Motor neuron (in vitro differentiated cells): Measurements from ENCODE around the gene NRSN2. TPM values are rescaled to one million over a fixed set of nuclear protein-coding genes. Genes with fewer than 3 reads are reported as not detected.

Experiments used
- ATAC-seq, 8 experiments: fragments of 200-7000 bp; cut with Tn5 transposase; replicated peaks in 6 of 8; 2 replicates each; pipeline ENCODE4 v1.8.0; 2021; ENCODE audit warnings: mild to moderate bottlenecking in 8 of 8, moderate library complexity in 8 of 8
- H3K27ac ChIP-seq, 2 donors: fragments of 250-450 bp; sonication (Bioruptor Pico); 2 replicates each; pipeline ENCODE4 v1.9.0; 2021; ENCODE audit warnings: antibody characterized with exemption in 2 of 2, mild to moderate bottlenecking in 2 of 2, moderate library complexity in 1 of 2
- H3K4me1 ChIP-seq, 2 donors: fragments of 250-450 bp; sonication (Bioruptor Pico); replicated peaks in 1 of 2; 2 replicates each; pipeline ENCODE4 v1.6.1; 2021; ENCODE audit warnings: antibody characterized with exemption in 2 of 2, mild to moderate bottlenecking in 2 of 2, moderate library complexity in 1 of 2
- H3K4me3 ChIP-seq, 5 donors: fragments of 250-450 bp; sonication (Bioruptor Pico); 2 replicates each; pipeline ENCODE4 v1.9.0; 2021; ENCODE audit warnings: antibody characterized with exemption in 5 of 5, mild to moderate bottlenecking in 5 of 5, moderate library complexity in 4 of 5
- WGBS, 10 experiments: fragments of 450-650 bp; shearing (Covaris generic); methylation state at CpG; one replicate each; pipeline ENCODE4 v1.0.0; 2022; 5-methylcytosine and 5-hydroxymethylcytosine counted together
- in situ Hi-C, 9 experiments: fragments of 400-800 bp; cut with MboI; loops; one replicate each; pipeline ENCODE4 v1.15.0; 2021; ENCODE audit warnings: low sequenced_read_pairs in 9 of 9, low pct_unique_long_range_greater_than_20kb in 2 of 9; ENCODE audit not compliant: unreplicated experiment in 9 of 9
- total RNA-seq, 8 experiments: library from RNA; unstranded; fragments of 300-600 nt; gene quantifications; 2 replicates each; pipeline versions ENCODE4 v1.2.3 to v1.2.4, GENCODE V29; 2022

NRSN2 gene, protein sequence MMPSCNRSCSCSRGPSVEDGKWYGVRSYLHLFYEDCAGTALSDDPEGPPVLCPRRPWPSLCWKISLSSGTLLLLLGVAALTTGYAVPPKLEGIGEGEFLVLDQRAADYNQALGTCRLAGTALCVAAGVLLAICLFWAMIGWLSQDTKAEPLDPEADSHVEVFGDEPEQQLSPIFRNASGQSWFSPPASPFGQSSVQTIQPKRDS
- total RNA-seq, result 10 to 100 TPM; 24.6 to 50.3 (median 31.4) TPM

- in situ Hi-C loops, result no loop called here
- ATAC-seq, result peak; percentile 51 to 64 (median 60)
- H3K4me3 ChIP-seq, result peak within 1 kb of the TSS; percentile 45 to 81 (median 66)
- H3K4me1 ChIP-seq, result peaks cover 8 to 13% of the 10 kb centered on the region in 2 donors
- WGBS, 10 experiments, result no CpG with 5 or more reads among the region's 50 CpGs
- peak within 1 kb of the TSS; percentile 92 to 94 for H3K27ac ChIP-seq
These were observed at the start of gene NRSN2 for GRCh38 chr20:346640-347316. NRSN2 (plus strand) TSS chr20:347111; CDS start chr20:349644, 2,533 bp downstream.

GRCh38 chr20:297925-298775 is 48.8 kb upstream of the NRSN2 start:
- H3K4me1 ChIP-seq, result peaks cover 16 to 17% of the 10 kb centered on the region in 2 donors
- H3K27ac ChIP-seq, result peak overlapping the region; percentile 94 to 95
- peak overlapping the region; percentile 56 to 90 (median 70) for H3K4me3 ChIP-seq
- in situ Hi-C loops, result no loop called here
- ATAC-seq, result peak; percentile 21 to 50 (median 32)
- WGBS, 10 experiments, result 0% methylated on average over 1 to 8 of the region's 75 CpGs; no CpG with 5 or more reads in 5 of the 10 experiments

DNA sequence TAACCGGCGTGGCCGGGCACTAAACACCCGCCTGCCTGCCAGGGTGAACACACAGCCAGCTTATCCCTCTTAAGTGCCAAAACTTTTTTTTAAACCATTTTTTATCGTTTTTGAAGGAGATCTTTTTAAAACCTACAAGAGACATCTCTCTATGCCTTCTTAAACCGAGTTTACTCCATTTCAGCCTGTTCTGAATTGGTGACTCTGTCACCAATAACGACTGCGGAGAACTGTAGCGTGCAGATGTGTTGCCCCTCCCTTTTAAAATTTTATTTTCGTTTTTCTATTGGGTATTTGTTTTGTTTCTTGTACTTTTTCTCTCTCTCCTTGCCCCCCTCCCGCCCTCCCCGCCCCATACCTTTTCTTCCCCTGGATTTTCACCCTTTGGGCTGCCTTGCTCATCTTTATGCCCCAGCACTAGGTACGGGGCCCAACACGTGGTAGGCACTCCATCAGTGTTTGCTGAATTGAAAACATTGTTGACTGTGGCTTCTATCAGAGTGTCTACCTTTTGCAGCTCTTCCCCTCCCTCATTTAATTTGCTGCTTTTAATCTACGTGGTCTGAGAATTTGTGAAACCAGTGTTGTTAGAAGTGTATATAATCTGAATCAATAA is 48.0 kb upstream of the NRSN2 start:
- in situ Hi-C loops, result no loop called here
- peak overlapping the region; percentile 94 to 95 for H3K27ac ChIP-seq
- WGBS, 10 experiments, result 0 to 3% (median 0%) methylated on average over 1 to 11 of the region's 15 CpGs; no CpG with 5 or more reads in 2 of the 10 experiments
- peak overlapping the region; percentile 56 to 90 (median 70) for H3K4me3 ChIP-seq
- H3K4me1 ChIP-seq, result peaks cover 16 to 17% of the 10 kb centered on the region in 2 donors
- ATAC-seq, result no peak

DNA sequence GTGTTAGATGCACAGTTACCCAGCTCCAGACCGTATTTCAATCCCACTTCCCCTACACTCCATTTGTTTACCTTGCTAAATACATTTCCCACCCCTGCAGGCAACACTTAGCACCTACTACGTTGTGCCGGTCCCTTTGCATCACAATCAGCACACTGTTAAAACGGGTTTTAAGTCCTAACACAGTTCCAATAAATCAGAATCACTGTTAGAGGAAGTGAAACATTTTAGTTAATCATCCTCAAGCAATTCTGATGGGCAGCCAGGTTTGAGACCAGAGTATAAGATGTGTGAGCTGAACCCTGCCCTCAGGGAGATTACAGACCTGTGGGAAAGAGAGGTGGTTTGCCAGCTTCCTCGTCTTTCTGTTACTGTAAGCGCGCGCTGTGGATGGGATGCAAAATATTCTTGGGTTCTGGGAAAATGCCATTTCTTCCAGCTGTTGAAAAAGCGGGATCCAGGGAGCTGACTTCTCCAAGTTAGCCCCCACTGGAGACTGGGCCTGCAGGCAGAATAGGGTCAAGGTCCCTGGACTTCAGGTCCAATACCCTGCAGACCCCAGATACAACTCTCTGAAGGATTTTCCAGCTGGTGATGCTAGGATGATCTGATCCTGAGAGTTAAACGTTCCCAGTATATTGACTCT is 46.4 kb upstream of the NRSN2 start:
- WGBS, 10 experiments, result 10 to 63% (median 39%) methylated on average over 2 to 8 of the region's 10 CpGs; no CpG with 5 or more reads in 1 of the 10 experiments
- in situ Hi-C loops, result no loop called here
- no peak for ATAC-seq
- Histone ChIP-seq H3K4me1 (peaks cover 16 to 17% of the 10 kb centered on the region in 2 donors), H3K4me3 (peak overlapping the region in 4 of 5 donors; percentile 56 to 70 (median 69)), H3K27ac (peak overlapping the region in 1 of 2 donors; percentile 61)

GRCh38 chr20:301886-302848 is 44.7 kb upstream of the NRSN2 start:
- H3K27ac ChIP-seq, result no peak overlapping the region
- H3K4me1 ChIP-seq, result peaks cover 16 to 17% of the 10 kb centered on the region in 2 donors
- H3K4me3 ChIP-seq, result no peak overlapping the region
- in situ Hi-C loops, result no loop called here
- 33 to 90% (median 75%) methylated on average over 2 to 10 of the region's 13 CpGs for WGBS, 10 experiments
- ATAC-seq, result no peak

- ATAC-seq, result no peak
- in situ Hi-C loops, result no loop called here
- Histone ChIP-seq H3K4me1 (peaks cover 10 to 17% of the 10 kb centered on the region in 2 donors), H3K4me3 (no peak overlapping the region), H3K27ac (no peak overlapping the region)
- WGBS, 10 experiments, result 45 to 95% (median 84%) methylated on average over 1 to 7 of the region's 11 CpGs; no CpG with 5 or more reads in 3 of the 10 experiments
These were observed 41.2 kb upstream of the NRSN2 start for GRCh38 chr20:305745-306144.

- ATAC-seq, result no peak
- Histone ChIP-seq H3K27ac (peak overlapping the region; percentile 96 to 98), H3K4me3 (no peak overlapping the region), H3K4me1 (peaks cover 9 to 14% of the 10 kb centered on the region in 2 donors)
- in situ Hi-C loops, result no loop called here
- WGBS, 10 experiments, result 0 to 100% (median 70%) methylated on average over 1 to 5 of the region's 7 CpGs; no CpG with 5 or more reads in 1 of the 10 experiments
These were observed 38.4 kb upstream of the NRSN2 start for GRCh38 chr20:308427-309038.

DNA sequence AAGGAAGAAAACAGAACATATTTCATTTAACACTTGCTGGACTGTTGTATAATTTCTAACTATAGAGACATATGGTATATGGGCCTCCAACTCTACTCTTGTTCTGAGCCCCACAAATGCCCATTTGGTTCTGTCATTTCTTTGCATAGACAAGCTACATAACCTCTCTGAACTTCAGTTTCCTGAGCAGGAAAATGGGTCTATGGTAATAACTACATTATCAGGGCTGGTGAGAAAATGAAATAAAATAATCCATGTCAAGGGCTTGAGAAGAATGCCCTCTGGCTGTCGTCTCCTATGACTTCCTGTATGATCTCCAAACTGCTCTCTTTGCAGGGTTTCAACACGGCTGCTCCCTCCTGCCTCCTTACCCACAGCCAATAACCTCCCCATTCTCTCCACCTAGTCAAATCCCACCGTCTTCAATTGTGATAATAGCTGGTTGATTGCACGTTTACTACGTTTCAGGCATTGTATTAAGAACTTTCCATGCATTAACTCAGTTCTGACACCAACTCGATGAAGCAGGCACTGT is 37.5 kb upstream of the NRSN2 start:
- Histone ChIP-seq H3K27ac (peak overlapping the region; percentile 96 to 98), H3K4me1 (peaks cover 9 to 14% of the 10 kb centered on the region in 2 donors), H3K4me3 (peak overlapping the region; percentile 45 to 50 (median 49))
- WGBS, 10 experiments, result 0 to 30% (median 8%) methylated on average over 1 to 4 of the region's 6 CpGs; no CpG with 5 or more reads in 4 of the 10 experiments
- in situ Hi-C loops, result no loop called here
- ATAC-seq, result peak; percentile 4 to 25 (median 12)

DNA sequence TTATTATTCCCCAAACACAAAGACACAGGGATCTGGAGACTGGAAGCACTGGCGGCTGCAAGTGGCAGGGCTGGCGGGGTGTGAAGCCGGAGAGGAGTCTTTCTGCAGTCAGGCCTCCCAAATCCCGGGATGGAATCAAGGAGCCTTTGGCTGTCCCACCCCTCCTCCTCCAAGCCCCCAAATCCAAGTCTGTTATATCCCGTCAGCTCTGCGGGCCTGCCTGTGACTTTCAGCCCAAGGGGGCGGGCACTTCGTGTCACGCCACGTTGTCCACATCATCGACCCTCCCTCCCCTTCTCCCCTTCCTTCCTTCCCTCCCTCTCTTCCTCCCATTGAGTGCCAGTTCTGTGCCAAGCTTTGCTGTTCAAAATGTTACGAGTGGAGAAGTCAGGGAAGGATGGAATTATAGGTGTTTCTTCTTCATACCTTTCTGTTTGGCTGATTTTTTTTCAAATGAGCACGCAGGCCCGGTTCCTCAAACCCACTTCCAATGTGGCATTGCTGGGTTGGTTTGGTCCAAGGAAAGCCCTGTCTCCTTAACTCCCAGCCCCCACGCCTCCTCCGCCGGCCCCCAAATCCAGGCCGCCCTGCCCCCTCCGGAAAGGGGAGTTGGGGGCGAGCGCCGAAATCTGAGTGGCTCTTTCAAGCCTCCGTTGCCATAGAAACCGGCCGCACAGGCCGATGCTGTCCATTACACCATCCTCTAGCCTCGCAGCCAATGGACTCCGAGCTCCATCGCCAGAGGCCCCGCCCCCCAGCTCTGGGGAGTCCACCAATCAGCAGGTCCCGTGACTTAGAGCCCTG is 36.9 kb upstream of the NRSN2 start:
- in situ Hi-C loops, result no loop called here
- ATAC-seq, result peak; percentile 96 to 99 (median 98)
- peak overlapping the region; percentile 96 to 98 for H3K27ac ChIP-seq
- 0 to 37% (median 0%) methylated on average over 2 to 7 of the region's 31 CpGs; no CpG with 5 or more reads in 5 of the 10 experiments for WGBS, 10 experiments
- peak overlapping the region; percentile 45 to 50 (median 49) for H3K4me3 ChIP-seq
- H3K4me1 ChIP-seq, result peaks cover 9 to 14% of the 10 kb centered on the region in 2 donors

- 0 to 22% (median 0%) methylated on average over 1 to 7 of the region's 7 CpGs; no CpG with 5 or more reads in 1 of the 10 experiments for WGBS, 10 experiments
- no peak for ATAC-seq
- Histone ChIP-seq H3K27ac (peak overlapping the region; percentile 21 to 53), H3K4me3 (peak overlapping the region; percentile 6 to 48 (median 11)), H3K4me1 (peaks cover 9 to 14% of the 10 kb centered on the region in 2 donors)
- in situ Hi-C loops, result no loop called here
These were observed 36.3 kb upstream of the NRSN2 start for GRCh38 chr20:310645-311044.
